GM20431 (cell line): ENCODE data around the gene PIK3R6.

Experiments
- in situ Hi-C: fragments of 300-500 bp; cut with MseI, MboI; formaldehyde crosslinking; loops from one replicate; pipeline ENCODE4 v1.15.0; 2020; ENCODE audit warnings: low sequenced_read_pairs; ENCODE audit not compliant: unreplicated experiment

Gene PIK3R6

DNA sequence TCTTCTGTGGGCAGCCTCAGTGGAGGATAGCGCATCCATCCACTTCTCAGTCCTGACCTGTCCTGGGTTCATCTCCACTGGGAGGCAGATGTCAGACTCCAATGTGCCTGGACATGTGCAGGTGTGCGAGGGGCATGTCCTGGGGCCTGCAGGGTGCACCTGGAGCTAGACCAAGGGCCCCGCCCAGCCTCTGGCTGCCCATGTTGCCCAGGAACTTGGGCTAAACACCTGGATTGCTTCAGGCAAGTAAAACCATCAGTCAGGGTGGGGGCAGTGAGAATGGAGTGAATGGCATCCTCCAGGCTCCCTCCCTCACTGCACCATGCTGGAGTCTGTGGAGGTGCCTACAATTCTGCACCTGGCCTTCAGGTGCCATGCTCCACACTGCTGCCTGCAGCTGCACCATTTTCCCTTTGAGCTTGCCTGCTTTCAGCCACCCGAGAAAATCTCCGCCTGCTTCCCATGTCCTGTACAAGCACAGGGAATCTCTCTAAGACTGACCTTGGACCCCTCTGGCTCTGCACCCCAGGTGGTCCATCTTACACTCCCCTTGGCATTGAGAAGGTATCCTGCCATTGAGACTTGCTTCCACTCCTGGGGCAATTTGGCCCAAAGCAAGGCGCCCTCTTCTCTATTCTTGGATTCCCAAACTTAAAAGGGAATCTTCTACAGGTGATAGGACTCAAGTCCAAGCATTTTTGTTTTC, 66.2 kb downstream of the PIK3R6 start:
- in situ Hi-C loops: no loop called here

- in situ Hi-C loops: no loop called here
These were observed 66.8 kb downstream of the PIK3R6 start for GRCh38 chr17:8800656-8801055.

DNA sequence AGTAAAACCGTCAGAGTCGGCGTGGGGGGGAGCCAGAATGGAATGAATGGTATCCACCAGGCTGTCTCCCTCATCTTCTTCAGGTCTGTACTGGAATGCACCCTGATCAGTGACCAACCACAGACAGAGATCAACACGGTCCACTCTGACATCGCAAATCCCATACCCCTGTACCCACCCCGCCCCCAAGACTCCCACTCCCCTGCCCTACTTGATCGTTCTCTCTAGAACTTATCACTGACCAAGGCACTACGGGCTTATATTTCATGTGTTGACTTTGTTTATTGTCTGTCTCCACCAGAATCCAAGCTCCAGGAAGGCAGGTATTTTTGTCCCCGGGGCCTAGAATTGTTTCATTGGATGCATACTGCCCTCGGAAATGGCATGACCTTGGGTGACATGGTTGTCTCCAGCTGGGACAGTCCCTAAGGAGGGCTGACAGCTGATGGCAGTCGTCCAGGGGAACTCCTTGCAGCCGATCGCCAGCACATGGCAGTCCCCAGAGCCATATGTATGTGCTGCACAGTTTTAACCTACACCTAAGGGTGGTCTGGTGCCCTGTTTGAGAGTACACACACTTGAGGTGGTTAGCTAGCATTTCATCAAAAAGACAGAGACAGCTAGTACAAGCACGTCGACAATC, 67.8 kb downstream of the PIK3R6 start:
- in situ Hi-C loops: no loop called here

GRCh38 chr17:8798846-8799569, 68.5 kb downstream of the PIK3R6 start, which contains the start of gene MFSD6L:
MFSD6L (minus strand) TSS chr17:8799365; CDS start chr17:8799120, 245 bp downstream.
- in situ Hi-C loops: no loop called here

DNA sequence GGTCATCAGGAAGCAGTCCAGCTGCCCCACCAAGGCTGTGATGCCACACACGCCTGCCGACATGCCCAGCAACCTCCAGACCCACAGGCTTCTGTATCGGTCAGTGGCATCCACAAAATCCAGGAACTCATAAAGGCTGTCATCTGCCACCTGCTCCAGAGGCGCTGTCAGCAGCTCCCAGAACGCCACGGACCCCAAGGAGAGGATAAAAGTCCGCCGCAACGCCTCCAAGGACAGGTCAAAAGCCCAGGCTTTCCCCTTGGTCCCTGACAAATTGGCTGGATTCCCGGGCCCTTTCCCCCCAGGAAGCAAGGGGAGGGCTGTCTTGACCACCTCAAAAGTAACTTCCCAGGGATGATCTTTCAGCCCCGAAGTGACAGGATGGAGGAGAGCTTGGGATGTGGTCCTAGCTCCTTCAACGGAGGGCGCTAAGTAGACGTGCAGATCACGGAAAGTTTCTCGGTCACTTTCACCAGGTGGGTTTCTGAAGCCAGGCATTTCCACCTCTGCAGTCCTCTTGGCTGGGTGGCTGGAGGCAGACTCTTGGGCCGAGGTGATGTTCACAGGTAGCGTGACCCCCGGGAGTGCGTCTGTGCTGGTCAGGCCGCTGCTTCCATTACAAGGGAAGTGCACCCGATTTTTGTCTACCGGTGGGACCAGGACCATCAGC, 69.2 kb downstream of the PIK3R6 start:
- in situ Hi-C loops: no loop called here

GRCh38 chr17:8797621-8798175, 69.8 kb downstream of the PIK3R6 start:
- in situ Hi-C loops: no loop called here

DNA sequence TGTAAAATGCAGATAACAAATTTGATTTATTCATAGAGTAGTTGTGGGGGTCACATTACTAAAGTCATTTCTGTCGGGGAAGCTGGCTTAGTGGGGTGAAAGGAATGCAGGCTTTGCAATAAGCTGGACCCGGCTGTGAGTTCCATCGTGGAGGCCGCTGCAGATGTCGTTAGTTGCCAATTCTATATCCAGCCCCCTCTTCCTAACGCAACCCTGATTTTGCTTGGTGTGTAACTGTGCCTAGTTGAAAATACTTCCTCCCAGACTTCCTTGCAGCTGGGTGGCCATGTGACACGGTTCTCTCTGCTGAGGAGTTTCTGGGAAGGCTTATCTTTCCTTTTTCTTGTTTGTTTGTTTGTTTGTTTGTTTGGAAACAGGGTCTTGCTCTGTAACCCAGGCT, 72.8 kb downstream of the PIK3R6 start:
- in situ Hi-C loops: no loop called here

DNA sequence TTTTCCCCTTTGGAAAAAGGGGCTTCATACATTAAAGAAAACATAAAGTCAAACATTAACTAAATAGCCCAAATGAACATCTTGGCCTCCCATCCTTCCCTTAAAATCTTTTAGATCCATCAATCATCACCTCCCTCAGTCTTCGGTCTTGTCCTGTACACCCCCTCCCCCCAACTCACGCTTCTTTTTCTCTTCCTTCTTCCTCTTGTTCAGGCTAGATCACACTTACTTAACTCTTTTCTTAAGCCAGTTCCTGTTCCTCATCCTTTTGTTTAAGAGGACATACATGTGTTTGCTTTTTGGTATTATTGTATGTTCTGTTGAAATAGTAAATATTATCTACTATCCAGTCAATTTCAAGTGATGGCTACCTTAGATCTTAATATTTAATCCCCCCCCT, 73.8 kb downstream of the PIK3R6 start:
- in situ Hi-C loops: no loop called here

DNA sequence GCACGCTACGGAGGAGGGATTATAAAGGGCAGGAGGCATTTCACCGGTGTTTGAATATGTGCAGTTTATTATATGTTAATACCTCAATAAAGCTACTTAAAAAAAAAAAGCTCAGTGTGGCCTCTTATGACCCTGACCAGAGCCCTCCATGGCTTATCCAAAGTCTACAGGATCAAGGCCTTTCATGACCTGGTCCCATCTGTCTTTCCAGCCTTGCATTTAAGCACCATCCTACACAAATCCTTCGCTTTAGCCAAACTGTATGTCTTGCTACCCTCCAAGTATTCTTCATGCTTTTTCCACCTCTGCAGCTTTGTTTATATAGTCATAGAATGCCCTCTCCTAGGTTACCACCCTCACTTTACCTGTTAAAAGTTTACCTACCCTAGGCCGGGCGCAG, 74.8 kb downstream of the PIK3R6 start:
- in situ Hi-C loops: no loop called here

GRCh38 chr17:8791910-8792270, 75.6 kb downstream of the PIK3R6 start:
- in situ Hi-C loops: no loop called here

GRCh38 chr17:8791248-8791909, 76.1 kb downstream of the PIK3R6 start:
- in situ Hi-C loops: no loop called here

- in situ Hi-C loops: no loop called here
These were observed 77.7 kb downstream of the PIK3R6 start for GRCh38 chr17:8789743-8790142.

DNA sequence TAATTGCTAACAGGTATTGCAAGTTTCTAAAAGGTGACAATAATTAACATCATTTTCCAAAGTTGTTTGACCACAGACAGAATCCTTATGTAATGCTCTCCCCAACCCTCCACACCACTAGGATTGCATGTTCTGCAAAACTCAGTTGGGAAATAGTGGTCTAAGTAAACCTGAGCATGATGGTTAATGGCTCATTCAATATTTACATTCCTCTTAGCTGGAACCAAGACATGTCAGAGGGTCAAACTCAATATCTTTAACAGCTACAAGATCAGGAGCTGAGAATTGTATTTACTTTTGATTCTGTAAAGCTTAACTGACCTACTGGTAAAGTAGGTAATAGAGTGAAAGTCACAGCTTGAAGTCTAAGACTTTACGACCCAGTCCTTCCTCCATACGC, 78.5 kb downstream of the PIK3R6 start:
- in situ Hi-C loops: no loop called here

GRCh38 chr17:8785547-8786413, 81.7 kb downstream of the PIK3R6 start:
- in situ Hi-C loops: no loop called here

DNA sequence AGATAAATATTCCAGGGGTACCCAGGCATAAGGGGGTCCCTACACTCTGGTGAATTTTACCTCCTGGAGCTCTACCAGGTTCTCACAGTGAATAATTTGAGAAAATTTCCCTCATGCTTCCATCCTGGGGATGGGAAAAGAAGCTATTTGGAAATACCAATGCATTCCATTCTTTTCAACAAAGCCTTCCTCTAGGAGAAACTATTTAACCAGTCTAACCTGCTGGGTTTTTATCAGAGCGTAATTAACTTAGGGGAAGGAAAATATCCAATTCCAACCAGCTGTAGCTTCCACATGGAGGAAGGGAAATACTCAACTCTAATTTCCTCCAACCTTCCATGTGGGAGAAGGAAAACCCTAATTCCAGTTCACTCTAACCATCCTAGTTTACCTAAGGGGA, 85.3 kb downstream of the PIK3R6 start:
- in situ Hi-C loops: no loop called here

- in situ Hi-C loops: no loop called here
These were observed 85.7 kb downstream of the PIK3R6 start for GRCh38 chr17:8781776-8782175.

DNA sequence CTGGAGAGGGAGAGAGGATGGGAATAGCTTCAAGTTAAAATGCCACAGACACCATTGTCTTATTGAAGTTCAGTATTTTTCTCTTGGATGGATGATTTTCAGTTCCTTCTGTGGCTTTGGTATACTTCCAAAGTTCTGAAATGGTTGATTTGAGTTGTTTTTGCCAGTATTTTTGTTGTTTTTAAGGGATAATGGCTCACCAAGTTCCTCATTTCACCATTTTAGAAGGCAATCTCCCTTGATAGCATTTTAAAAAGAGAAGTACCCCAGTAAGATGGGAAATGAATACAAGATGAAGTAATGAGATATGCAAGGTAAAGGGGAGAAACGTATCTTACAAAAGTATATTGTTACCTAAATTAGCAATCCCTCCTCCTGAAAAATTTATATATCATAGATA, 90.6 kb downstream of the PIK3R6 start:
- in situ Hi-C loops: no loop called here

DNA sequence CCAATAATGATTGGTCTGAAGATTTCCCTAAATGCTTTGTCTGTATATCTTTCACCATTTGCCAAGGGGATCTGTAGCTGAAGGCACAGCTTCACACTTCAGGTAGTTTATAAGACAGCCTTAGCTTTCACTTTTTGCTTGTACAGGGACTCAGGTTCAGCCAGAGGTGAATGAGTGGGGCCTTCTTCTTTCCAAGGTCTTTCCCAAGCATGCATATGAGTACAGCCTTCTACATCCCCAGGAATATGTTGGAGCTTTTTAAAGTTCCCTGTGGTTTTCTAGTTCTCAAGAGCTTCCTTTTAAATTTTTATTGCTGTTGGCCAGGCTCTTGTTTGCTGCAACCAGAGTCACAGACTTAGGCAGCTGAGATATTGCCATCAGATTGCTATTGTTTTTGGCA, 91.2 kb downstream of the PIK3R6 start:
- in situ Hi-C loops: no loop called here

GRCh38 chr17:8766731-8767130, 100.7 kb downstream of the PIK3R6 start:
- in situ Hi-C loops: no loop called here
